WI38 (cell line): ENCODE data around the gene TMEM31.

Experiments
- H3K4me3 ChIP-seq: 2 replicates; pipeline ENCODE4 v1.5.1; 2011; ENCODE audit warnings: low read depth, mild to moderate bottlenecking, control low read depth, low read length
- TF ChIP-seq, protein P1 (sequence below): IDR thresholded peaks from 2 replicates; pipeline ENCODE4 v1.5.1; 2012; ENCODE audit warnings: low read depth, mild to moderate bottlenecking, control low read depth, low read length

Gene TMEM31, protein sequence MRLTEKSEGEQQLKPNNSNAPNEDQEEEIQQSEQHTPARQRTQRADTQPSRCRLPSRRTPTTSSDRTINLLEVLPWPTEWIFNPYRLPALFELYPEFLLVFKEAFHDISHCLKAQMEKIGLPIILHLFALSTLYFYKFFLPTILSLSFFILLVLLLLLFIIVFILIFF

DNA sequence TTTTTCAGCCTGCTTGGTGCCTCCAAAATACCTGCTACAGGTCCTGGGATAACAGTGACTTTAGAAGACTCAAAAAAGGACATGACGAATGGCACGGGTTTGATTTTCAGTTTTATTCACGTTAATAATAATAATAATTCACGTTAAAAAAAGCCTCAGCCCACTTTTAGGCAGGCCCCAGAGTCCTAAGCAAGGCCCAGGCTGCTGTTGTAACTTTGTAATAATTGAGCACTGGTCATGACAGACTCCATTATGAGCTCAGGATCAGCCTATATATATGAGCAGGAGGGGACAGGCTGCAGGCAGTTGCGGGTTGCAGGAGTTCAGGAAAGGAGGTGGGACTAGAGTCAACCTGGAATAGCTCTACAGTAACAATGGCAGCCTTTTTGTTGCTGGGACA is at the start of gene TMEM31:
TMEM31 (plus strand) TSS at position 301 of the 400 bp plus-strand sequence. CDS start 1,350 bp downstream, outside the sequence.
- H3K4me3 ChIP-seq: no peak within 1 kb of the TSS
- TF ChIP-seq, protein P1, sequence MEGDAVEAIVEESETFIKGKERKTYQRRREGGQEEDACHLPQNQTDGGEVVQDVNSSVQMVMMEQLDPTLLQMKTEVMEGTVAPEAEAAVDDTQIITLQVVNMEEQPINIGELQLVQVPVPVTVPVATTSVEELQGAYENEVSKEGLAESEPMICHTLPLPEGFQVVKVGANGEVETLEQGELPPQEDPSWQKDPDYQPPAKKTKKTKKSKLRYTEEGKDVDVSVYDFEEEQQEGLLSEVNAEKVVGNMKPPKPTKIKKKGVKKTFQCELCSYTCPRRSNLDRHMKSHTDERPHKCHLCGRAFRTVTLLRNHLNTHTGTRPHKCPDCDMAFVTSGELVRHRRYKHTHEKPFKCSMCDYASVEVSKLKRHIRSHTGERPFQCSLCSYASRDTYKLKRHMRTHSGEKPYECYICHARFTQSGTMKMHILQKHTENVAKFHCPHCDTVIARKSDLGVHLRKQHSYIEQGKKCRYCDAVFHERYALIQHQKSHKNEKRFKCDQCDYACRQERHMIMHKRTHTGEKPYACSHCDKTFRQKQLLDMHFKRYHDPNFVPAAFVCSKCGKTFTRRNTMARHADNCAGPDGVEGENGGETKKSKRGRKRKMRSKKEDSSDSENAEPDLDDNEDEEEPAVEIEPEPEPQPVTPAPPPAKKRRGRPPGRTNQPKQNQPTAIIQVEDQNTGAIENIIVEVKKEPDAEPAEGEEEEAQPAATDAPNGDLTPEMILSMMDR: no peak

DNA sequence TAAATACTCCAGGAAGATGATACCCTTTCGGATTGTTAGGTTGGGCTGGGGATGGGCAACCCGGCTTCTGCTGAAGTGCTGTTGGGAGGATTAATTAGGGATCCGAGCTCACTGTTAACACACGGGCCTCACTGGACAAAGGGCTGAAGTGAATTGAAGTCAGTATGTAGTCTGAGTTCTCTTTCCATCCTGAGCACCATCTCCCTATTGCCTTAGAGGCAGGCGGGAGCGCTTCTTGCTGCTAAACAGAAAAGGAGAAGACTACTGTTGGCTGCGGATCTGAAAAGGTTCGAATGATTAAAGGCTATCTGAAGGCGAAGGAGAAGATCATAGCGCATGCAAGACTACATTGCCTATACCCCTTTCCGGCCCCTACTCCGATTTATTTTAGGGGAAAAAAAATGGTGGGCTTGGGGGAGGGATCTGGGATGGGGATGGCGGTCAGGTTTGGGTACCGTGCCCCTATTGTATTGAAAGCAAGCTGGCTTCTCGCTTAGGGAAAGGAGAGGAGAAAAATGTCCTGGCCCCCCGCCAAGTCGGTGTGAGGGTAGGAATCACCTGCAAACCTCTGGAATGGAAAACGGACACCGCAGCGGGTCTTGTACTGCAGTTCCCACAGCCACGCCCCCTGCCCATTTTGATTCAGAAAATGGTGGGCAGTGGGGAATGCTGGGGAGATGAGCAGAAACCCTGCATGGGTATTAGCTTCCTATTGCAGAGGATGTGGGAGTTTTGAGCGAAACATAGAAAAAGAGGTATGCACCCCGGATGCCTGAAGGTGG is 46.5 kb upstream of the TMEM31 start:
- TF ChIP-seq, protein P1: no peak
- no peak overlapping the region for H3K4me3 ChIP-seq

DNA sequence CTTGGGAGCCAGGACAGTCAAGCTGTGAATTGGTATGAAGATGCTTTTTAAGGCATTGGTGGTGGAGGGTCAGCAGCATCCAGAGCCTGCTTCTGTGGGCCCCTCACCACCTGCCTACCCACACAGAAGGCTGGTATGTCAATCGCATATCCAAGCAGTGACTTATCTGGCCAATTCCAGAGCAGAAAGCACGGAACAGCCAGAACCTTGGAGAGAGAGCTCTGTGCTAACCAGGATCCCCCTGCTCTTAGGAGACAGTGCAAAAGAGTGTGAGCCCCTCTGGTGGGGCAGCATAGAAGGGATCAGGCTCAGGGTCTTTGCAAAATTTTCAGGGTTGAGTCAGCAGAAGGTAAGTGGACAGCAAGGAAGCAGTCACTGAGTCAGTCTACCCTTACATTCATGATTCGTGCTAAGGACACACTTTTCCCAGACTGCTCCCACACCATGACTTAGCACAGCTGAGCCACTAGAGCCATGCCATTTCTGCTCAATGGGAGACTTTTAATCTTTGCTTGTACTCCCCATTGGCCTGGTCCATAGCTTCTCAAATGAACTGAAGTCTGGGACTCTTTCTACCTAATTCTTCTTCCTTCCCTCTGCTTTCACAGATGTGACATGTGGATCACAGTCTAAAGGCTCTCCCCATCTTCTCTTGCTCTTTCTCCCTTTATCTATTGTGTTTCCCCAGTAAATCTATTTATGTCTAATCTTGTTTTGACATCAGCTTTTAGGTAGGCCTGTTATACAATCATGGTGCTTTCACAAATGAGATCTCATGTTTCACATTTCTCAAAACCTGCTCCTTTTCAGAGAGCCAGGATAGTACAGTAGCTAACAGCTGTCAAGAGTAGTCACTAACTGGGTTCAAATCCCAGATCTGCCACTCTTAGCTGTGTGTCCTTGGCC is 44.3 kb upstream of the TMEM31 start:
- no peak overlapping the region for H3K4me3 ChIP-seq
- TF ChIP-seq, protein P1: no peak

DNA sequence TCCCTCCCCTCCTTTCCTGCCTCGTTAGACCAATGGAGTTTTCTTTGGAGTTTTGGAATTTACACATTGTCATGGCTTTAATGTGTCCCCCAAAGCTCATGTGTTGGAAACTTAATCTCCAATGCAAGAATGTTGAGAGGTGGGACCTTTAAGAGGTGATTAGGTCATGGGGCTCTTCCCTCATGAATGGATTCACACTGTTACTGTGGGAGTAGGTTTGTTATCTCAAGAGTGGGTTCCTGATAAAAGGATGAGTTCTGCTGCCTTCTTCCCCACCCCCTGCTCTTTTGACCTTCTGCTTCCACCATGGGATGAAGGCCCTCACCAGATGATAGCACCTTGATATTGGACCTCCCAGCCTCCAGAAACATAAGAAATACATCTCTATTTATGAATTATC is 41.0 kb upstream of the TMEM31 start:
- TF ChIP-seq, protein P1: no peak
- no peak overlapping the region for H3K4me3 ChIP-seq

DNA sequence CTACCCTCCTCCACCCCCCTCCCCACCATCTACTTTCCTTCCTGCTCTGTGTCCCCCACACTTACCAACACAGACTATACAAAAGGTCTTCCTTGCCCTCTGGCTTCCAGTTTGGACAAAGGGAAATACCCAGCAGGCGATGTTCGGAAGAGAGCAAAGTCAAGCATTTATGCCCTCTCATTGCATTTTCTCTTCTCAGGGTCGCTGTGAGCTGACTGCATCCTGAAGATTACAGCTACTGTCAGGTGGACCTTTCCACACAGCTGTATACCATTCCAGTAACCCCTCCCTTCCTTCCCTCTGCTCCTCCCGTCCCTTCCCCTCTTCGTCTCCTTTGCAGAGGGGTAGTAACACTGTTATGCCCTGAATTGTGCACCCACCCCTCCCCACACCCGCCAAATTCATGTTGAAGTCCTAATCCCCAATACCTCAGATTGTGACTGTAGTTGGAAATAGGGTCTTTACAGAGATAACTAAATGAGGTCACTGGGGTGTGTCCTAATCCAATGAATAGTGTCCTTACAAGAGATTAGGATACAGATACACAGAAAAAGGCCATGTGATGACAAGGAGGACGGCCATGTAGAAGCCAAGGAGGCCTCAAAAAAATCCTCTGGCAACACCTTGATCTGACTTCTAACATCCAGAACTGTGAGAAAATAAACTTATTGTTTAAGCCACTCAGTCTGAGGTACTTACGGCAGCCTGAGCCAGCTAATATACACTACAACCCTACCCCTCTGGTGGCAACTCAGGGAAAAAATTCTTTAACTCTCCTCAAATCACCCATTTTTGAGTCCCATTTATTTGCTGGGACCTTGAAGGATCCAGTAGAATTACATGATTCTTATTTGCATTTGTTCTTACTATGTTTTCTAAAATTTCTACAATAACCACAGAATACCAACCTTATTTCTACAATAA is 35.9 kb upstream of the TMEM31 start:
- TF ChIP-seq, protein P1: no peak
- H3K4me3 ChIP-seq: no peak overlapping the region

DNA sequence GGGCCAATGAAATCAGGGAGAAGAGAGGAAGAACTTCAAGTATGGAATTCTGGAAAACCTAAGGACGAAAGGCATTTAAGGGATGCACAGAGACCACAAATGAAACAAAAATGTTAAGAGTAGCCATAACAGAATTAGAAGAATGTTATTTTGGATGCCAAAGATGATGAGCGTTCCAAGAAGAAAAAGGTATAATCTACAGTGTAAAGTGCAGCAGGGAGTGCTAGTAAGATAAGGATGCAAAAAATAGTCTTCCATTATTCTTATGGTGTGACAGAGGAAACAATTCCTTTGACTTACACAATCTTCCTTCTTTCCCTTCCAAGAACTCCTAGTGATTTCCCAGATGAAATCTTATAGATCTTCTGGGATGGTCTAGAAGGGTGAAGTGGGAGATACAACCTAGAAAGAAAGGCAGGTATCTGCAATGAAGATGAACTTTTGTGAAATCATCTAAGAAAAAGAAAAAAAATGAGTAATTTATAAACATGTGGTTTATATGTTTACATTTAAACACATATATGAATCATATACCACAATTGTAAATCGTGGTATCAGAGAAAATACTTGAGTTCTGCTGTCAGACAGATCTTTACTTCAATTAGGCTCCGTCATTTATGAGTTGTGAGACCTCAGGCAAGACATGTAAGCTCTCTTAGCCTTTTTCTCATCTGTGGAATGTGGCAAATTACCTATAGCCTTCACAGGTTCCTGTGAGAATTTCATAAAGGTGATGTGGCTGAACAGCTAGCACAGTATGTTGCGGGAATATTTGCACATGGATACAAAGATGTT is 32.3 kb upstream of the TMEM31 start:
- H3K4me3 ChIP-seq: no peak overlapping the region
- TF ChIP-seq, protein P1: no peak
